Endodermal cell (in vitro differentiated cells): ENCODE results near the gene PRKCE. TPM values are rescaled to one million over a fixed set of nuclear protein-coding genes. Genes with fewer than 3 reads are reported as not detected.
"Not testable (repeated sequence)": the region's sequence is repeated elsewhere in the genome, so short reads cannot be mapped to it uniquely, and the experiment has no call there.

Experiments used
- DNase-seq: peaks from one replicate; pipeline ENCODE4 v3.0.0-alpha.2; 2017
- H3K27ac ChIP-seq: 2 replicates; pipeline ENCODE4 v1.5.1; 2013; ENCODE audit warnings: mild to moderate bottlenecking, low read depth, low read length, moderate library complexity
- H3K27me3 ChIP-seq: 2 replicates; pipeline ENCODE4 v1.6.1; 2013; ENCODE audit warnings: mild to moderate bottlenecking, low read length, moderate library complexity; ENCODE audit not compliant: insufficient read depth, control insufficient read depth, poor library complexity, severe bottlenecking
- H3K36me3 ChIP-seq: 2 replicates; pipeline ENCODE4 v1.7.0; 2013; ENCODE audit warnings: mild to moderate bottlenecking, low read length, moderate library complexity; ENCODE audit not compliant: control insufficient read depth, insufficient read depth
- H3K4me1 ChIP-seq: one replicate; pipeline ENCODE4 v1.7.0; 2013; ENCODE audit warnings: low read length; ENCODE audit not compliant: control insufficient read depth, insufficient read depth
- H3K4me3 ChIP-seq: 2 replicates; pipeline ENCODE4 v1.5.1; 2013; ENCODE audit warnings: mild to moderate bottlenecking, low read length, moderate library complexity
- H3K9ac ChIP-seq: 2 replicates; pipeline ENCODE4 v1.6.1; 2013; ENCODE audit warnings: mild to moderate bottlenecking, low read length, moderate library complexity; ENCODE audit not compliant: poor library complexity, severe bottlenecking; ENCODE audit errors: extremely low read depth
- H3K9me3 ChIP-seq: 2 replicates; pipeline ENCODE4 v1.6.1; 2013; ENCODE audit warnings: mild to moderate bottlenecking, low read length, moderate library complexity; ENCODE audit not compliant: control insufficient read depth
- H3K27ac Mint-ChIP-seq: 2 replicates; pipeline ENCODE4 v1.8.0; 2020; ENCODE audit warnings: mixed read lengths
- H3K27me3 Mint-ChIP-seq: 2 replicates; pipeline ENCODE4 v1.8.0; 2021; ENCODE audit warnings: mild to moderate bottlenecking, mixed read lengths; ENCODE audit not compliant: insufficient read depth
- H3K36me3 Mint-ChIP-seq: 2 replicates; pipeline ENCODE4 v1.8.0; 2020; ENCODE audit warnings: low read depth, mixed read lengths
- H3K4me1 Mint-ChIP-seq: 2 replicates; pipeline ENCODE4 v1.8.0; 2020; ENCODE audit warnings: mixed read lengths
- H3K4me3 Mint-ChIP-seq: 2 replicates; pipeline ENCODE4 v1.8.0; 2020; ENCODE audit warnings: mild to moderate bottlenecking, moderate library complexity, mixed read lengths
- H3K9me3 Mint-ChIP-seq: 2 replicates; pipeline ENCODE4 v1.8.0; 2020; ENCODE audit warnings: mild to moderate bottlenecking, mixed read lengths
- CTCF ChIP-seq: fragments of 200-600 bp; sonication (generic); conservative IDR thresholded peaks from 2 replicates; pipeline ENCODE4 v1.5.0; 2021; ENCODE audit warnings: antibody characterized with exemption, mild to moderate bottlenecking
- WGBS, 2 experiments: methylation state at CpG; one replicate each; pipeline versions ENCODE4 v1.1.5 to v1.1.7; 2013; ENCODE audit warnings: missing lambda C conversion rate in 2 of 2, mixed read lengths in 1 of 2; ENCODE audit not compliant: insufficient coverage in 1 of 2, insufficient read length in 1 of 2; 5-methylcytosine and 5-hydroxymethylcytosine counted together
- total RNA-seq, 2 donors: library from RNA; stranded (reverse); fragmentation: NEBNext Ultra II Directional in 1 of 2; extraction: Animal tissue kit (Norgen Biotek cat#: 25700) in 1 of 2; gene quantifications; 2 replicates in 1 of 2; 3 replicates in 1 of 2; pipeline ENCODE4 v1.2.1, GENCODE V29; 2021

PRKCE gene
- total RNA-seq, 2 donors from 2014 or later = 1.4 to 1.7 TPM

- Histone ChIP-seq H3K36me3 (no peaks in the 10 kb centered on the region), H3K9ac (no peak overlapping the region), H3K4me3 (no peak overlapping the region), H3K9me3 (no peaks in the 10 kb centered on the region), H3K27ac (no peak overlapping the region), H3K27me3 (peaks cover 13% of the 10 kb centered on the region), H3K4me1 (peaks cover 9% of the 10 kb centered on the region)
- no peak overlapping the region for H3K4me3 Mint-ChIP-seq
- 83 to 92% methylated on average over 2 to 4 of the region's 4 CpGs for WGBS, 2 experiments
- H3K27ac Mint-ChIP-seq = no peak overlapping the region
- no peak for DNase-seq
- H3K4me1 Mint-ChIP-seq = peaks cover 15% of the 10 kb centered on the region
- no peaks in the 10 kb centered on the region for H3K9me3 Mint-ChIP-seq
- H3K27me3 Mint-ChIP-seq = peaks cover 10% of the 10 kb centered on the region
- H3K36me3 Mint-ChIP-seq = no peaks in the 10 kb centered on the region
- TF ChIP-seq CTCF = no peak
These were observed 205.8 kb downstream of the PRKCE start for GRCh38 chr2:45857275-45857609.

- Histone ChIP-seq H3K4me1 (peaks cover 9% of the 10 kb centered on the region), H3K9me3 (no peaks in the 10 kb centered on the region), H3K27ac (no peak overlapping the region), H3K4me3 (no peak overlapping the region), H3K9ac (no peak overlapping the region), H3K27me3 (peaks cover 13% of the 10 kb centered on the region), H3K36me3 (no peaks in the 10 kb centered on the region)
- Mint-ChIP-seq H3K36me3 (no peaks in the 10 kb centered on the region), H3K4me1 (peaks cover 15% of the 10 kb centered on the region), H3K9me3 (no peaks in the 10 kb centered on the region), H3K27ac (no peak overlapping the region), H3K27me3 (peaks cover 10% of the 10 kb centered on the region), H3K4me3 (no peak overlapping the region)
- no peak for TF ChIP-seq CTCF
- WGBS, 2 experiments = 92 to 97% methylated on average over 9 to 10 of the region's 11 CpGs
- no peak for DNase-seq
These were observed 206.5 kb downstream of the PRKCE start for GRCh38 chr2:45857867-45858520.

- H3K4me3 Mint-ChIP-seq, H3K9ac ChIP-seq, H3K36me3 Mint-ChIP-seq, H3K9me3 ChIP-seq, H3K27ac ChIP-seq, DNase-seq, H3K36me3 ChIP-seq, H3K4me3 ChIP-seq, H3K9me3 Mint-ChIP-seq, H3K27ac Mint-ChIP-seq, H3K4me1 ChIP-seq: not testable (repeated sequence)
- H3K27me3 Mint-ChIP-seq = peaks cover 12% of the 10 kb centered on the region
- H3K27me3 ChIP-seq = peaks cover 13% of the 10 kb centered on the region
- 92% methylated on average over 3 of the region's 5 CpGs; no CpG with 5 or more reads in 1 of the 2 experiments for WGBS, 2 experiments
- H3K4me1 Mint-ChIP-seq = peaks cover 15% of the 10 kb centered on the region
These were observed 207.4 kb downstream of the PRKCE start for GRCh38 chr2:45858872-45859271.

- Mint-ChIP-seq H3K4me1 (peaks cover 15% of the 10 kb centered on the region), H3K36me3 (no peaks in the 10 kb centered on the region), H3K9me3 (no peaks in the 10 kb centered on the region), H3K27ac (no peak overlapping the region), H3K27me3 (peaks cover 16% of the 10 kb centered on the region), H3K4me3 (no peak overlapping the region)
- WGBS, 2 experiments = no CpG with 5 or more reads among the region's 1 CpG
- TF ChIP-seq CTCF = no peak
- H3K4me1 ChIP-seq = peaks cover 9% of the 10 kb centered on the region
- no peak for DNase-seq
- no peaks in the 10 kb centered on the region for H3K9me3 ChIP-seq
- peaks cover 12% of the 10 kb centered on the region for H3K27me3 ChIP-seq
- no peak overlapping the region for H3K27ac ChIP-seq
- H3K36me3 ChIP-seq = no peaks in the 10 kb centered on the region
- no peak overlapping the region for H3K9ac ChIP-seq
- H3K4me3 ChIP-seq = no peak overlapping the region
These were observed 208.2 kb downstream of the PRKCE start for GRCh38 chr2:45859682-45860081.
